Neural cell (in vitro differentiated cells): ENCODE results near the gene LMNA. TPM values are rescaled to one million over a fixed set of nuclear protein-coding genes. Genes with fewer than 3 reads are reported as not detected.

Experiments used
- H2AFZ ChIP-seq: fragments of 200-600, 300-800 bp; sonication (generic), shearing (Covaris generic); 2 replicates; pipeline ENCODE4 v1.6.0; 2014; ENCODE audit warnings: low read depth, mild to moderate bottlenecking, antibody characterized with exemption, low read length, moderate library complexity
- H3F3A ChIP-seq: fragments of 200-600 bp; shearing (Covaris generic); 2 replicates; pipeline ENCODE4 v1.6.1; 2016; ENCODE audit warnings: mild to moderate bottlenecking, moderate library complexity, mixed read lengths, antibody characterized with exemption, low read length; ENCODE audit not compliant: insufficient read depth, poor library complexity, severe bottlenecking
- H3K27ac ChIP-seq: fragments of 200-600, 300-800 bp; sonication (generic), shearing (Covaris generic); 2 replicates; pipeline ENCODE4 v1.5.1; 2014; ENCODE audit warnings: mild to moderate bottlenecking, low read length, moderate library complexity
- H3K27me3 ChIP-seq: fragments of 300-800, 200-600 bp; sonication (generic), shearing (Covaris generic); 2 replicates; pipeline ENCODE4 v1.6.0; 2014; ENCODE audit warnings: mild to moderate bottlenecking, low read depth, low read length, moderate library complexity; ENCODE audit not compliant: insufficient read depth
- H3K36me3 ChIP-seq: fragments of 300-800, 200-600 bp; sonication (generic), shearing (Covaris generic); 2 replicates; pipeline ENCODE4 v1.5.1; 2014; ENCODE audit warnings: mild to moderate bottlenecking, antibody characterized with exemption, low read length, moderate library complexity; ENCODE audit not compliant: insufficient read depth
- H3K4me2 ChIP-seq: fragments of 300-800, 200-600 bp; sonication (generic), shearing (Covaris generic); 2 replicates; pipeline ENCODE4 v1.6.0; 2014; ENCODE audit warnings: mild to moderate bottlenecking, low read length
- H3K4me3 ChIP-seq: fragments of 300-800, 200-600 bp; sonication (generic), shearing (Covaris generic); 2 replicates; pipeline ENCODE4 v1.5.1; 2014; ENCODE audit warnings: mild to moderate bottlenecking, low read length, moderate library complexity
- H3K79me2 ChIP-seq: fragments of 200-600 bp; shearing (Covaris generic); replicated peaks from 2 replicates; pipeline ENCODE4 v1.6.0; 2014; ENCODE audit warnings: mild to moderate bottlenecking, low read length, moderate library complexity; ENCODE audit not compliant: insufficient read depth
- H3K9ac ChIP-seq: fragments of 300-800, 200-600 bp; sonication (generic), shearing (Covaris generic); 2 replicates; pipeline ENCODE4 v1.6.1; 2016; ENCODE audit warnings: mild to moderate bottlenecking, low read length, mixed read lengths
- H3K9me2 ChIP-seq: fragments of 200-600 bp; shearing (Covaris generic); 2 replicates; pipeline ENCODE4 v1.6.1; 2016; ENCODE audit warnings: mild to moderate bottlenecking, low read length, mixed read lengths; ENCODE audit not compliant: insufficient read depth
- H3K9me3 ChIP-seq: fragments of 200-600, 300-800 bp; sonication (generic), shearing (Covaris generic); 2 replicates; pipeline ENCODE4 v1.6.1; 2016; ENCODE audit warnings: mild to moderate bottlenecking, mixed run types, low read length, moderate library complexity, mixed read lengths
- H4K20me1 ChIP-seq: fragments of 200-600 bp; shearing (Covaris generic); 2 replicates; pipeline ENCODE4 v1.6.1; 2016; ENCODE audit warnings: mild to moderate bottlenecking, mixed run types; ENCODE audit not compliant: insufficient read depth
- EP300 ChIP-seq: fragments of 450-650 bp; conservative IDR thresholded peaks from 2 replicates; pipeline ENCODE4 v1.6.1; 2014; ENCODE audit warnings: antibody characterized with exemption, mild to moderate bottlenecking, moderate library complexity; ENCODE audit not compliant: poor library complexity, severe bottlenecking
- EZH2 ChIP-seq: fragments of 200-600, 300-800 bp; shearing (Covaris generic), sonication (generic); IDR thresholded peaks from 2 replicates; pipeline ENCODE4 v1.6.1; 2014; ENCODE audit warnings: antibody characterized with exemption, low read length, borderline replicate concordance, mild to moderate bottlenecking; ENCODE audit not compliant: insufficient read depth, poor library complexity, severe bottlenecking
- MXI1 ChIP-seq: fragments of 450-650 bp; conservative IDR thresholded peaks from 2 replicates; pipeline ENCODE4 v1.6.1; 2014; ENCODE audit warnings: antibody characterized with exemption, mild to moderate bottlenecking; ENCODE audit not compliant: poor library complexity, severe bottlenecking
- POLR2AphosphoS5 ChIP-seq: IDR thresholded peaks from 2 replicates; pipeline ENCODE4 v1.6.1; 2012
- REST ChIP-seq: IDR thresholded peaks from 2 replicates; pipeline ENCODE4 v1.6.1; 2012; ENCODE audit warnings: borderline replicate concordance
- SMC3 ChIP-seq: fragments of 450-650 bp; conservative IDR thresholded peaks from 2 replicates; pipeline ENCODE4 v1.6.1; 2014; ENCODE audit warnings: antibody characterized with exemption, mild to moderate bottlenecking, moderate library complexity; ENCODE audit not compliant: poor library complexity
- TAF1 ChIP-seq: IDR thresholded peaks from 2 replicates; pipeline ENCODE4 v1.6.1; 2012; ENCODE audit warnings: low read depth
- polyA plus RNA-seq: library from polyadenylated mRNA; depleted of rRNA; stranded (reverse); fragments of >200 nt; gene quantifications from 2 replicates; pipeline ENCODE4 v1.2.3, GENCODE V29; 2014
- TF ChIP-seq, protein P1 (sequence below): fragments of 450-650 bp; IDR thresholded peaks from 2 replicates; pipeline ENCODE4 v1.5.1; 2014; ENCODE audit warnings: antibody characterized with exemption, mild to moderate bottlenecking, moderate library complexity; ENCODE audit not compliant: poor library complexity, severe bottlenecking

The LMNA gene
- polyA plus RNA-seq, 1 donor from 2014 or later = 90.7 TPM

GRCh38 chr1:156135930-156136871 is 21.7 kb downstream of the LMNA start:
- TF ChIP-seq EP300 (no peak), POLR2AphosphoS5 (no peak), MXI1 (no peak), TAF1 (no peak), SMC3 (no peak), REST (no peak)
- TF ChIP-seq, protein P1, sequence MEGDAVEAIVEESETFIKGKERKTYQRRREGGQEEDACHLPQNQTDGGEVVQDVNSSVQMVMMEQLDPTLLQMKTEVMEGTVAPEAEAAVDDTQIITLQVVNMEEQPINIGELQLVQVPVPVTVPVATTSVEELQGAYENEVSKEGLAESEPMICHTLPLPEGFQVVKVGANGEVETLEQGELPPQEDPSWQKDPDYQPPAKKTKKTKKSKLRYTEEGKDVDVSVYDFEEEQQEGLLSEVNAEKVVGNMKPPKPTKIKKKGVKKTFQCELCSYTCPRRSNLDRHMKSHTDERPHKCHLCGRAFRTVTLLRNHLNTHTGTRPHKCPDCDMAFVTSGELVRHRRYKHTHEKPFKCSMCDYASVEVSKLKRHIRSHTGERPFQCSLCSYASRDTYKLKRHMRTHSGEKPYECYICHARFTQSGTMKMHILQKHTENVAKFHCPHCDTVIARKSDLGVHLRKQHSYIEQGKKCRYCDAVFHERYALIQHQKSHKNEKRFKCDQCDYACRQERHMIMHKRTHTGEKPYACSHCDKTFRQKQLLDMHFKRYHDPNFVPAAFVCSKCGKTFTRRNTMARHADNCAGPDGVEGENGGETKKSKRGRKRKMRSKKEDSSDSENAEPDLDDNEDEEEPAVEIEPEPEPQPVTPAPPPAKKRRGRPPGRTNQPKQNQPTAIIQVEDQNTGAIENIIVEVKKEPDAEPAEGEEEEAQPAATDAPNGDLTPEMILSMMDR = no peak
- Histone ChIP-seq H2AFZ (no peak overlapping the region), H4K20me1 (no peaks in the 10 kb centered on the region), H3K79me2 (no peaks in the 10 kb centered on the region), H3K4me3 (no peak overlapping the region), H3K9ac (no peak overlapping the region), H3K36me3 (no peaks in the 10 kb centered on the region), H3F3A (no peaks in the 10 kb centered on the region), H3K27me3 (no peaks in the 10 kb centered on the region), H3K9me2 (no peaks in the 10 kb centered on the region), H3K9me3 (no peaks in the 10 kb centered on the region), H3K27ac (no peak overlapping the region), H3K4me2 (no peak overlapping the region)

DNA sequence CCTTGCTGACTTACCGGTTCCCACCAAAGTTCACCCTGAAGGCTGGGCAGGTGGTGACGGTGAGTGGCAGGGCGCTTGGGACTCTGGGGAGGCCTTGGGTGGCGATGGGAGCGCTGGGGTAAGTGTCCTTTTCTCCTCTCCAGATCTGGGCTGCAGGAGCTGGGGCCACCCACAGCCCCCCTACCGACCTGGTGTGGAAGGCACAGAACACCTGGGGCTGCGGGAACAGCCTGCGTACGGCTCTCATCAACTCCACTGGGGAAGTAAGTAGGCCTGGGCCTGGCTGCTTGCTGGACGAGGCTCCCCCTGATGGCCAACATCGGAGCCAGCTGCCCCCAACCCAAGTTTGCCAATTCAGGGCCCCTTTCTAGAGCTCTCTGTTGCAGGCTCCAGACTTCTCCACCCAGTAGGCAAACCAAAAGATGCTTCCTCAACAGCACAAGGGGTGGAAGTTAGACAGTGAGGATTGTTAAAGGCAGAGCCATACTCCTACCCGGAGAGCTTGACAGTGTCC is 22.5 kb downstream of the LMNA start:
- no peak overlapping the region for H3K9ac ChIP-seq
- H3K9me2 ChIP-seq = no peaks in the 10 kb centered on the region
- no peak overlapping the region for H3K4me3 ChIP-seq
- H3K27me3 ChIP-seq = no peaks in the 10 kb centered on the region
- no peaks in the 10 kb centered on the region for H3K36me3 ChIP-seq
- no peak overlapping the region for H3K27ac ChIP-seq
- no peaks in the 10 kb centered on the region for H3K79me2 ChIP-seq
- H3K4me2 ChIP-seq = no peak overlapping the region
- H3K9me3 ChIP-seq = no peaks in the 10 kb centered on the region
- H2AFZ ChIP-seq = no peak overlapping the region
- H3F3A ChIP-seq = no peaks in the 10 kb centered on the region
- TF ChIP-seq MXI1 (no peak), POLR2AphosphoS5 (no peak), TAF1 (no peak), EZH2 (no peak), SMC3 (no peak)
- TF ChIP-seq, protein P1 = no peak
- H4K20me1 ChIP-seq = no peaks in the 10 kb centered on the region
